K562 (cell line): ENCODE results near the gene NDUFAF4. TPM values are rescaled to one million over a fixed set of nuclear protein-coding genes. Genes with fewer than 3 reads are reported as not detected.

Experiments used
- ATAC-seq: fragments of 200-7000 bp; cut with Tn5 transposase; 3 replicates; pipeline ENCODE4 v1.9.1; 2020; ENCODE audit warnings: moderate library complexity
- BruUV-seq: library from RNA; stranded (reverse); fragments of 400-500 nt; replicated peaks from 2 replicates; lab custom pipeline; 2021; lab: Mats Ljungman, UMichigan
- CTCF ChIA-PET: fragments of 300-600 bp; formaldehyde crosslinking; extraction: SDS; loops from one replicate; lab custom pipeline; 2021; ENCODE audit warnings: low intra/inter-chr PET ratio; lab: Yijun Ruan, JAX
- POLR2A ChIA-PET: fragments of 300-600, 350-650 bp; sonication (Branson Sonifier 250); formaldehyde crosslinking; extraction: SDS; loops from one replicate; lab custom pipeline; 2021; ENCODE audit warnings: antibody characterized with exemption, inconsistent platforms; lab: Yijun Ruan, JAX
- DNase-seq, 4 experiments: peaks; one replicate each; pipeline versions ENCODE4 v3.0.0 to v3.0.0-alpha.2; 2011 to 2018; ENCODE audit warnings: low spot score in 3 of 4, mixed read lengths in 3 of 4; ENCODE audit errors: extremely low read depth in 1 of 4
- FAIRE-seq: peaks from 2 replicates; lab custom pipeline; 2011; peaks lifted over from hg19 to GRCh38; lab: Jason Lieb, UNC
- H2AFZ ChIP-seq: 2 replicates; pipeline ENCODE4 v1.6.0; 2011; ENCODE audit warnings: low read depth, low read length, control low read depth, inconsistent platforms
- H3K27ac ChIP-seq: fragments of 200-600 bp; 3 replicates; pipeline ENCODE4 v1.8.0; 2011; ENCODE audit warnings: low read depth, mild to moderate bottlenecking, control low read depth, inconsistent platforms, low read length, moderate library complexity, mixed read lengths; ENCODE audit errors: extremely low read depth
- H3K27me3 ChIP-seq, 2 experiments: fragments of 300-600 bp in 1 of 2; 2 replicates in 1 of 2; 3 replicates in 1 of 2; pipeline versions ENCODE4 v1.6.0 to v1.8.0; 2011; ENCODE audit warnings: inconsistent platforms in 2 of 2, low read length in 2 of 2, mild to moderate bottlenecking in 1 of 2, mixed read lengths in 1 of 2, moderate library complexity in 1 of 2; ENCODE audit not compliant: control insufficient read depth in 2 of 2, insufficient read depth in 2 of 2
- H3K36me3 ChIP-seq: fragments of 300-600 bp; 3 replicates; pipeline ENCODE4 v1.8.0; 2011; ENCODE audit warnings: mild to moderate bottlenecking, low read length, inconsistent platforms; ENCODE audit not compliant: control insufficient read depth, insufficient read depth
- H3K4me1 ChIP-seq, 2 experiments: fragments of 200-600 bp in 1 of 2; replicated peaks in 1 of 2; 2 replicates in 1 of 2; 3 replicates in 1 of 2; pipeline versions ENCODE4 v1.5.1 to v1.8.0; 2011; ENCODE audit warnings: inconsistent platforms in 2 of 2, low read length in 2 of 2, mild to moderate bottlenecking in 1 of 2, mixed read lengths in 1 of 2, moderate library complexity in 1 of 2; ENCODE audit not compliant: control insufficient read depth in 2 of 2, insufficient read depth in 2 of 2
- H3K4me2 ChIP-seq: 2 replicates; pipeline ENCODE4 v1.6.1; 2011; ENCODE audit warnings: low read length, control low read depth, inconsistent platforms, mixed read lengths; ENCODE audit not compliant: insufficient read depth
- H3K4me3 ChIP-seq: fragments of 200-600 bp; sonication (generic), shearing (Covaris generic); 2 replicates; pipeline ENCODE4 v1.5.1; 2016; ENCODE audit warnings: control low read depth, inconsistent platforms
- H3K79me2 ChIP-seq: fragments of 200-600 bp; 3 replicates; pipeline ENCODE4 v1.8.0; 2011; ENCODE audit warnings: low read length, inconsistent platforms; ENCODE audit not compliant: control insufficient read depth, insufficient read depth
- H3K9ac ChIP-seq, 2 experiments: 2 replicates each; pipeline versions ENCODE4 v1.6.0 to v1.6.1; 2011; ENCODE audit warnings: low read depth in 2 of 2, low read length in 2 of 2, control low read depth in 1 of 2, inconsistent platforms in 1 of 2, mild to moderate bottlenecking in 1 of 2, mixed read lengths in 1 of 2; ENCODE audit not compliant: insufficient read depth in 1 of 2
- H3K9me1 ChIP-seq: one replicate; pipeline ENCODE4 v1.6.0; 2011; ENCODE audit warnings: inconsistent platforms, mild to moderate bottlenecking, low read length, moderate library complexity; ENCODE audit not compliant: control insufficient read depth, insufficient read depth
- H3K9me3 ChIP-seq: replicated peaks from 2 replicates; pipeline ENCODE4 v1.5.1; 2011; ENCODE audit warnings: low read depth, low read length, inconsistent platforms; ENCODE audit not compliant: control insufficient read depth, insufficient read depth
- H4K20me1 ChIP-seq: replicated peaks from 2 replicates; pipeline ENCODE4 v1.6.1; 2011; ENCODE audit warnings: low read length, inconsistent platforms, mixed read lengths; ENCODE audit not compliant: control insufficient read depth, insufficient read depth
- BRCA1 ChIP-seq, 2 experiments: fragments of 450-650 bp in 1 of 2; sonication (generic) in 1 of 2; formaldehyde crosslinking in 1 of 2; IDR thresholded peaks; 2 replicates each; pipeline versions ENCODE4 v1.5.0 to v1.6.1; 2017 to 2020; ENCODE audit warnings: mild to moderate bottlenecking in 1 of 2, missing genetic modification reagents in 1 of 2
- MCM3 ChIP-seq: fragments of 450-650 bp; IDR thresholded peaks from 2 replicates; pipeline ENCODE4 v1.6.1; 2016
- TFE3 ChIP-seq: fragments of 450-650 bp; formaldehyde crosslinking; IDR thresholded peaks from 2 replicates; pipeline ENCODE4 v1.4.0; 2020; ENCODE audit warnings: mild to moderate bottlenecking, mixed read lengths
- WGBS: fragments of 100-300 bp; shearing (Covaris generic); methylation state at CpG from one replicate; pipeline ENCODE4 v1.1.6; 2016; ENCODE audit warnings: low coverage, mixed read lengths; ENCODE audit not compliant: insufficient coverage; ENCODE audit errors: missing lambda C conversion rate; 5-methylcytosine and 5-hydroxymethylcytosine counted together
- in situ Hi-C: fragments of 300-500 bp; cut with MboI; formaldehyde crosslinking; loops from 4 replicates; pipeline ENCODE4 v1.15.0; 2018; ENCODE audit warnings: inconsistent platforms, mixed read lengths
- intact Hi-C: fragments of 100-400 bp; cut with micrococcal nuclease; formaldehyde crosslinking; loops from 2 replicates; pipeline ENCODE4 v1.14.2; 2022
- polyA plus RNA-seq, 8 experiments: library from polyadenylated mRNA; depleted of rRNA in 4 of 8; stranded (reverse) in 5 of 8; unstranded in 3 of 8; fragments of >200 nt; fragmentation: Nextera tagmentation in 2 of 8; fragmentation: Illumina TruSeq in 1 of 8; extraction: Ambion mirVana in 2 of 8; extraction: Trizol in 1 of 8; gene quantifications; 2 replicates each; pipeline versions ENCODE4 v1.2.1 to v1.2.3, GENCODE V29; 2011 to 2014; ENCODE audit warnings: inconsistent platforms in 1 of 8, missing spikeins in 1 of 8
- total RNA-seq, 7 experiments: library from RNA; depleted of rRNA in 6 of 7; stranded (reverse); fragments of >200 nt in 6 of 7; fragmentation: Illumina TruSeq in 2 of 7; extraction: Trizol in 2 of 7; gene quantifications; 2 replicates each; pipeline versions ENCODE4 v1.2.1 to v1.2.3, GENCODE V29; 2011 to 2021; ENCODE audit warnings: low replicate concordance in 1 of 7

NDUFAF4 gene
- total and polyA plus RNA-seq, 9 of the 15 experiments (the other 6 are each of a cell fraction or from before 2014, with no cell fraction given), result 45.0 to 418 (median 136) TPM

- TF ChIP-seq BRCA1 (IDR thresholded peaks at IDR 0.05) (no peak), BRCA1 (CRISPR knock-in tag; IDR thresholded peaks at IDR 0.05) (no peak)
Observed at GRCh38 chr6:96898241-96898851, 655 bp upstream of the NDUFAF4 start (continued).

GRCh38 chr6:96889146-96889545 lies 8.5 kb downstream of the NDUFAF4 start:
- Histone ChIP-seq H4K20me1 (no peaks in the 10 kb centered on the region), H2AFZ (no peak overlapping the region), H3K4me2 (no peak overlapping the region), H3K9ac (no peak overlapping the region), H3K27ac (no peak overlapping the region), H3K9me3 (no peaks in the 10 kb centered on the region), H3K36me3 (peaks cover 38% of the 10 kb centered on the region), H3K27me3 (no peaks in the 10 kb centered on the region), H3K4me1 (no peaks in the 10 kb centered on the region; a peak in 1 of 5 replicates), H3K9me1 (no peaks in the 10 kb centered on the region), H3K4me3 (no peak overlapping the region), H3K79me2 (peaks cover 12% of the 10 kb centered on the region)
- intact Hi-C loops (loop anchor here (10.0 kb wide), 1 partner anchor 344 kb away; no protein-coding TSS in a partner anchor), in situ Hi-C loops (no loop called here)
- DNase-seq (no peak), ATAC-seq (peak; percentile 58), FAIRE-seq (no peak)
- POLR2A ChIA-PET, result no interaction called here
- 0% methylated on average over 1 of the region's 1 CpG for WGBS
- TF ChIP-seq TFE3 (CRISPR knock-in tag), result peak; percentile 45
- TF ChIP-seq MCM3, result no peak
- BruUV-seq, result no TSS peak
- CTCF ChIA-PET, result no interaction called here
